Kidney epithelial cell (primary cell): ENCODE data around the gene PLLP. TPM values are rescaled to one million over a fixed set of nuclear protein-coding genes. Genes with fewer than 3 reads are reported as not detected.

ENCODE experiments used
- DNase-seq: peaks from one replicate; pipeline ENCODE4 v3.0.0-alpha.2; 2010; ENCODE audit warnings: low read depth
- H3K27me3 ChIP-seq: 2 replicates; pipeline ENCODE4 v1.6.0; 2011; ENCODE audit warnings: low read length; ENCODE audit not compliant: control insufficient read depth, insufficient read depth
- H3K36me3 ChIP-seq: 2 replicates; pipeline ENCODE4 v1.5.1; 2011; ENCODE audit warnings: low read length; ENCODE audit not compliant: control insufficient read depth, insufficient read depth
- H3K4me3 ChIP-seq: 2 replicates; pipeline ENCODE4 v1.5.1; 2011; ENCODE audit warnings: low read depth, mild to moderate bottlenecking, control low read depth, low read length
- CTCF ChIP-seq: IDR thresholded peaks from 2 replicates; pipeline ENCODE4 v1.5.1; 2011; ENCODE audit warnings: mild to moderate bottlenecking, moderate library complexity, low read length, control low read depth, inconsistent platforms; ENCODE audit not compliant: insufficient read depth, poor library complexity, severe bottlenecking
- total RNA-seq: library from RNA; depleted of rRNA; stranded (reverse); fragments of >200 nt; gene quantifications from 2 replicates; pipeline ENCODE4 v1.2.3, GENCODE V29; 2015

Gene PLLP
- total RNA-seq, 1 donor from 2014 or later, result 11.9 TPM

- no peaks in the 10 kb centered on the region for H3K27me3 ChIP-seq
- no peak overlapping the region for H3K4me3 ChIP-seq
- no peak for TF ChIP-seq CTCF
- no peak for DNase-seq
- no peaks in the 10 kb centered on the region for H3K36me3 ChIP-seq
Measured at GRCh38 chr16:57314161-57314785, 29.8 kb upstream of the PLLP start.

DNA sequence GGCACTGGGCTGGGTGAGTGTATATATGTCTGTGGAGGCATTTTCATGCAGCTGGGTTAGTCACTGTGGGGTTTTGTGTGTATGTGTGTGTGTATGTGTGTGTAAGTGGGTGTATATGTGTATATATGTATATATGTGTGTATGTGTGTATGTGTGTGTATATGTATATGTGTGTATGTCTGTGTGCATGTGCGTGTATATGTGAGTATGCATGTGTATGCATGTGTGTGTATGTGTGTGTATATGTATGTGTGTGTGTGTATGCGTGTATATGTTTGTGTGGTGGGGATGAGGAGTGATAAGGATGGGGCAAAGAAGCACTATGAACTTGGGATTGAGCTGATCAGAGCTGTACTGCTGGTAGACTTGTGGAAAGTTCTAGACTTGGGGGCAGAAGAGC lies 29.0 kb upstream of the PLLP start:
- Histone ChIP-seq H3K27me3 (no peaks in the 10 kb centered on the region), H3K4me3 (no peak overlapping the region), H3K36me3 (no peaks in the 10 kb centered on the region)
- DNase-seq, result no peak
- TF ChIP-seq CTCF, result no peak

DNA sequence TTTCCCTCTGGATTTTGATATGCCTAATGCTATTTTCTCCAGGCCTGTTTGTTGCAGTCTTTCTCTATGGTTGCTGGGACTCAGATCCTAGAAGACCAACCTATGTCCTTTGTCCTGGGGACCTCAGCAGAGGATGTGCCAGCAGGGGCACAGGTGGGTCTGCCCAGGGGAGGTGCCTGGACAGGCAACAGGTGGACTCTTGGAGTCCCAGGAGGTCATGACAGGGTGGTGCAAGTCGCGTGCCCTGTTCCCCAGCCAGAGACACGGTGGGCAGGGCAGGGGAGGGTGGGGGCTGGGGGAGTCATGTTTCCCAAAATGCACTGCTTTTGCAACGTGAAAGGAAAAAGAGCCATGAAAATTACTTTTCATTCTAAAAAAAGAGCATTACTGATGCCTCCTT lies 26.3 kb upstream of the PLLP start:
- TF ChIP-seq CTCF, result no peak
- no peak for DNase-seq
- Histone ChIP-seq H3K27me3 (no peaks in the 10 kb centered on the region), H3K4me3 (no peak overlapping the region), H3K36me3 (no peaks in the 10 kb centered on the region)

- H3K36me3 ChIP-seq, result no peaks in the 10 kb centered on the region
- TF ChIP-seq CTCF, result no peak
- H3K4me3 ChIP-seq, result no peak overlapping the region
- H3K27me3 ChIP-seq, result no peaks in the 10 kb centered on the region
- DNase-seq, result no peak
Measured at GRCh38 chr16:57308041-57308440, 23.6 kb upstream of the PLLP start.

DNA sequence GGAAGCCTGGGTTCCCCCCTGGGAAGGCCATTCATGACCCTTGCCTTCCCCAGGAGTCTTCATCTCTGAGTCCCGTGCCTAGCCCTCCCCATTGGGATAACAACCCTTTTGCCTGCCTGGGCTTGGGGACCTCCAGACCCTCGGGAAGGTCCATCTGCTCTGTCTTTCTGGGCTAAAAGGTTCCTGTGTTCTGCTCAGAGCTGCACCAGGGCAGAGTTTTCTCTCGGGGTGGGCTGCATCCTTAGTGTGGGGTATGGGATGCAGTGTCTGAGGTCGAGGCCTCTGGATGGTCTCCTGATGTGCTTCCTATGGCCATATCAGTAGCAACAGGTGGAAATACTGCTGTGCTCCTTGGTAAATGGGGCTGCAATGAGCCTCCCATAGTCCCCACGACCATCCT lies 22.9 kb upstream of the PLLP start:
- no peak overlapping the region for H3K4me3 ChIP-seq
- H3K36me3 ChIP-seq, result no peaks in the 10 kb centered on the region
- no peak for DNase-seq
- H3K27me3 ChIP-seq, result no peaks in the 10 kb centered on the region
- no peak for TF ChIP-seq CTCF

GRCh38 chr16:57306676-57307341 lies 22.3 kb upstream of the PLLP start:
- no peak for TF ChIP-seq CTCF
- no peaks in the 10 kb centered on the region for H3K27me3 ChIP-seq
- DNase-seq, result no peak
- H3K4me3 ChIP-seq, result no peak overlapping the region
- no peaks in the 10 kb centered on the region for H3K36me3 ChIP-seq
